Astrocyte of the spinal cord (primary cell): Measurements from ENCODE around the gene PIPOX.

Experiments used
- DNase-seq: peaks from one replicate; pipeline ENCODE4 v3.0.0; 2011; ENCODE audit warnings: low read depth, low spot score
- H3K4me3 ChIP-seq: 2 replicates; pipeline ENCODE4 v1.5.1; 2011; ENCODE audit warnings: low read depth, mild to moderate bottlenecking, low read length, moderate library complexity
- CTCF ChIP-seq: IDR thresholded peaks from 2 replicates; pipeline ENCODE4 v1.5.1; 2012; ENCODE audit warnings: low read depth, mild to moderate bottlenecking, low read length, inconsistent platforms
- in situ Hi-C: cut with HindIII; loops from 2 replicates; pipeline ENCODE4 v1.10.0; 2017; ENCODE audit warnings: low sequenced_read_pairs

PIPOX gene

GRCh38 chr17:29031488-29031887 is 11.5 kb upstream of the PIPOX start:
- no peak for TF ChIP-seq CTCF
- DNase-seq = no peak
- in situ Hi-C loops = no loop called here
- H3K4me3 ChIP-seq = no peak overlapping the region

GRCh38 chr17:29032013-29032856 is 10.7 kb upstream of the PIPOX start:
- in situ Hi-C loops = no loop called here
- no peak overlapping the region for H3K4me3 ChIP-seq
- TF ChIP-seq CTCF = no peak
- no peak for DNase-seq

DNA sequence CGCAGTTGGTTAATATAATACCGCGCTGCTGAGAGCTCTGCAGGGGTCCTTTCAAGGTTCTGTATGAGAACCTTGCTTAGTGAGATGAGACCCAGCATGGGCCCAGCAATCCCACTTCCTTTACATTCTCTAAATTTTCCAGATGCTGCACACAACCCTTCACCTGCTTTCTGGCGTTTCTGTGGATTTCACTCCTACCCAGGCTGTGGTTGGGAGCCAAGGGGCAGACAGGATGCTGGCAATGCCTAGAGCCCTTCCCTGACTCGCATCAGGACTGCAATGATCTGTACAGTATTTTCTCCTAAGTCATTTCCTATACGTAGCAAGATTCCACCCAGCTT is 10.1 kb upstream of the PIPOX start:
- H3K4me3 ChIP-seq = no peak overlapping the region
- TF ChIP-seq CTCF = no peak
- no peak for DNase-seq
- in situ Hi-C loops = no loop called here

DNA sequence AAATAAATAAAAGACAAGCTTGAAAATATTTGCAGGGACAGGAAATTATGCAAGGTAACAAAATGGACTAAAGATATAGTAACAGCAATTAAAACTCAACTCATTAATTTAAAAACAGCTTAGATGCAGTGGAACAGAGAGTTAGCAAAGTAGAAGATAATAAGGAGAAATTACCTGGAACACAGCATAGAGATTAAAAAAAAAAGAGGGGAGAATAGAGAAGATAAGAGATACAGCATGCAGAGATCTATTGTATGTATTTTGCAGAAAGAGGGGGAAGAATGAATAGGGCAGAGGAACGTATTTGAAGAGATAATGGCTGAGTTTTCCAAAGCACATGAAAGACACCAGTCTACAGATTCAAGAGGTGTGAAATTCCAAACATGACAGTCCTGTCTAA is 8.4 kb upstream of the PIPOX start:
- TF ChIP-seq CTCF = no peak
- no peak for DNase-seq
- no peak overlapping the region for H3K4me3 ChIP-seq
- in situ Hi-C loops = no loop called here

DNA sequence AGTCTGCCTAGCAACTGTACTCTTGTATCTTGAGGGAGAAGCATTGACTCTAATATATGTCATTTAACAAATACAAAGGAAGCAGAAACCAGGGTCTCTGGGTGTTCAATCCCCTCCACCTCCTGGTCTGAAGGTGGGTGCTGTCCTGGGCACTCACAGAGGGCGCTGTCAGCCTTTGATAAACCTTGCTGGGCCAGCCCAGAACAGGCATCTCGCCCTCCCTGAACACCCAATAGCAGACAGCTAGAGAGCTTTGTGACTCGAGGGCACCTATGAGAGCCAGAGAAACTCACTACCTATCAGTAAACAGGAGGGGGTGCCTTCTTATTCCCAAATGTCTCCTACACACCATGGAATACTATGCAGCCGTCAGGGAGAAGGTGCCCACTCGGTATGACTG is 6.4 kb upstream of the PIPOX start:
- no peak for DNase-seq
- no peak for TF ChIP-seq CTCF

GRCh38 chr17:29037739-29038084 is 5.2 kb upstream of the PIPOX start:
- TF ChIP-seq CTCF = no peak
- DNase-seq = no peak
- no peak overlapping the region for H3K4me3 ChIP-seq
- in situ Hi-C loops = no loop called here

More for the DNA sequence above, 6.4 kb upstream of the PIPOX start:
- no peak overlapping the region for H3K4me3 ChIP-seq
- in situ Hi-C loops = no loop called here
